Measurements from ENCODE around the gene MFSD2B.

DNA sequence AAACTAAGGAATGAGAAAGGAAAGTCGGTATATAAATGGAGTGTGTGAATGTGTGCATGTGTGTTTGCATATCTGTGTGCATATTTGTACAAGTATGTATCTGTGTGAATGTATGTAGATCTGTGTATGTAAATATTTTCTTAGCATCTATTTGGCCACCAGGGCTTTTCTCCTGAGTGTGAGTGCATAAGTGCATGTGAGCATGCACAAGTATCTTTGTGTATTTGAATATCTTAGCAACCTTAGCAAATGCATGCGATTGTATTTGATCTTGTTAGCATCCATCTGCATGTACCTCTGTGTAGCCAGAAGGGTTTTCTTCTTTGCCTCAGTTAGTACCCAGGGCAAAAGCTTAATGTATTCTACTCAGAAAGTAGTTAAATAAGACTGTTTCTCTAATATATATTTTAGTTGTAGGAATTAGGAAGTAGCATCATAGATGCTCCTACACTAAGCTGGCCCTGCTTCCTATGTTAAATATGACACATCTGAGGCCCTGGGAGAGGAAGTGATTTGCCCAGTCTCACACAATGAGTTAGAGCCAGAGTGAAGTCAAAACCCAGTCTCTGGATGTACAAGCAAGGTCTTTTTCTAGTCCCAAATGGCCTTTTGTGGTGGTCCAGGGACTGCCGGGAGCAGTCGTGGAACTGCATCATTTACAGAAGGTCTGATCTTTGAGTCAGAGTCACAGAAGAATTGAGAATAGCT is 48.8 kb downstream of the MFSD2B start:
- TF ChIP-seq ESRRG (CRISPR knock-in tag; IDR thresholded peaks at IDR 0.05) (no peak), ARNTL (CRISPR knock-in tag; IDR thresholded peaks at IDR 0.05; ENCODE audit: borderline replicate concordance, low read depth) (no peak), CSDC2 (CRISPR knock-in tag; IDR thresholded peaks at IDR 0.05) (no peak), TOX (CRISPR knock-in tag; IDR thresholded peaks at IDR 0.05; ENCODE audit: borderline replicate concordance) (no peak), ZNF565 (CRISPR knock-in tag; conservative IDR thresholded peaks at IDR 0.05; ENCODE audit: low read depth) (no peak), ZFP30 (CRISPR knock-in tag; IDR thresholded peaks at IDR 0.05) (no peak), CREB5 (CRISPR knock-in tag; IDR thresholded peaks at IDR 0.05; ENCODE audit: low read depth) (no peak), ZC3H10 (CRISPR knock-in tag; IDR thresholded peaks at IDR 0.05) (no peak)
- TF ChIP-seq, protein P1, sequence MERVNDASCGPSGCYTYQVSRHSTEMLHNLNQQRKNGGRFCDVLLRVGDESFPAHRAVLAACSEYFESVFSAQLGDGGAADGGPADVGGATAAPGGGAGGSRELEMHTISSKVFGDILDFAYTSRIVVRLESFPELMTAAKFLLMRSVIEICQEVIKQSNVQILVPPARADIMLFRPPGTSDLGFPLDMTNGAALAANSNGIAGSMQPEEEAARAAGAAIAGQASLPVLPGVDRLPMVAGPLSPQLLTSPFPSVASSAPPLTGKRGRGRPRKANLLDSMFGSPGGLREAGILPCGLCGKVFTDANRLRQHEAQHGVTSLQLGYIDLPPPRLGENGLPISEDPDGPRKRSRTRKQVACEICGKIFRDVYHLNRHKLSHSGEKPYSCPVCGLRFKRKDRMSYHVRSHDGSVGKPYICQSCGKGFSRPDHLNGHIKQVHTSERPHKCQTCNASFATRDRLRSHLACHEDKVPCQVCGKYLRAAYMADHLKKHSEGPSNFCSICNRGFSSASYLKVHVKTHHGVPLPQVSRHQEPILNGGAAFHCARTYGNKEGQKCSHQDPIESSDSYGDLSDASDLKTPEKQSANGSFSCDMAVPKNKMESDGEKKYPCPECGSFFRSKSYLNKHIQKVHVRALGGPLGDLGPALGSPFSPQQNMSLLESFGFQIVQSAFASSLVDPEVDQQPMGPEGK (CRISPR knock-in tag; IDR thresholded peaks at IDR 0.05; ENCODE audit: borderline replicate concordance): no peak
